Endothelial cell (in vitro differentiated cells): ENCODE data around the gene CAT. TPM values are rescaled to one million over a fixed set of nuclear protein-coding genes. Genes with fewer than 3 reads are reported as not detected.

Source experiments
- DNase-seq: peaks from one replicate; pipeline ENCODE4 v3.0.0; 2021; ENCODE audit warnings: low spot score
- H3K27ac Mint-ChIP-seq: one replicate; pipeline ENCODE4 v1.8.0; 2021; ENCODE audit warnings: mixed read lengths, inconsistent platforms; ENCODE audit not compliant: unreplicated experiment
- H3K27me3 Mint-ChIP-seq: one replicate; pipeline ENCODE4 v1.8.0; 2021; ENCODE audit warnings: mild to moderate bottlenecking, moderate library complexity, mixed read lengths, inconsistent platforms; ENCODE audit not compliant: unreplicated experiment
- H3K36me3 Mint-ChIP-seq: one replicate; pipeline ENCODE4 v1.8.0; 2021; ENCODE audit warnings: mild to moderate bottlenecking, low read depth, mixed read lengths, inconsistent platforms; ENCODE audit not compliant: unreplicated experiment
- H3K4me1 Mint-ChIP-seq: one replicate; pipeline ENCODE4 v1.8.0; 2021; ENCODE audit warnings: mild to moderate bottlenecking, mixed read lengths, inconsistent platforms; ENCODE audit not compliant: unreplicated experiment
- H3K4me3 Mint-ChIP-seq: one replicate; pipeline ENCODE4 v1.8.0; 2021; ENCODE audit warnings: mild to moderate bottlenecking, mixed read lengths, inconsistent platforms; ENCODE audit not compliant: unreplicated experiment
- H3K9me3 Mint-ChIP-seq: one replicate; pipeline ENCODE4 v1.8.0; 2021; ENCODE audit warnings: mixed read lengths, inconsistent platforms; ENCODE audit not compliant: unreplicated experiment
- total RNA-seq: library from RNA; stranded (reverse); fragmentation: NEBNext Ultra II Directional; extraction: Animal tissue kit (Norgen Biotek cat#: 25700); gene quantifications from one replicate; pipeline ENCODE4 v1.2.1, GENCODE V29; 2021; ENCODE audit not compliant: unreplicated experiment
- TF ChIP-seq, protein P1 (sequence below): fragments of 200-600 bp; sonication (generic); IDR thresholded peaks from one replicate; pipeline ENCODE4 v1.5.0; 2021; ENCODE audit warnings: antibody characterized with exemption; ENCODE audit not compliant: unreplicated experiment

CAT gene
- total RNA-seq, 1 donor from 2014 or later = 30.2 TPM

GRCh38 chr11:34407121-34407813, 31.5 kb upstream of the CAT start:
- Mint-ChIP-seq H3K27ac (no peak overlapping the region), H3K4me3 (no peak overlapping the region), H3K4me1 (no peaks in the 10 kb centered on the region), H3K36me3 (no peaks in the 10 kb centered on the region), H3K27me3 (no peaks in the 10 kb centered on the region), H3K9me3 (no peaks in the 10 kb centered on the region)
- no peak for DNase-seq
- TF ChIP-seq, protein P1, sequence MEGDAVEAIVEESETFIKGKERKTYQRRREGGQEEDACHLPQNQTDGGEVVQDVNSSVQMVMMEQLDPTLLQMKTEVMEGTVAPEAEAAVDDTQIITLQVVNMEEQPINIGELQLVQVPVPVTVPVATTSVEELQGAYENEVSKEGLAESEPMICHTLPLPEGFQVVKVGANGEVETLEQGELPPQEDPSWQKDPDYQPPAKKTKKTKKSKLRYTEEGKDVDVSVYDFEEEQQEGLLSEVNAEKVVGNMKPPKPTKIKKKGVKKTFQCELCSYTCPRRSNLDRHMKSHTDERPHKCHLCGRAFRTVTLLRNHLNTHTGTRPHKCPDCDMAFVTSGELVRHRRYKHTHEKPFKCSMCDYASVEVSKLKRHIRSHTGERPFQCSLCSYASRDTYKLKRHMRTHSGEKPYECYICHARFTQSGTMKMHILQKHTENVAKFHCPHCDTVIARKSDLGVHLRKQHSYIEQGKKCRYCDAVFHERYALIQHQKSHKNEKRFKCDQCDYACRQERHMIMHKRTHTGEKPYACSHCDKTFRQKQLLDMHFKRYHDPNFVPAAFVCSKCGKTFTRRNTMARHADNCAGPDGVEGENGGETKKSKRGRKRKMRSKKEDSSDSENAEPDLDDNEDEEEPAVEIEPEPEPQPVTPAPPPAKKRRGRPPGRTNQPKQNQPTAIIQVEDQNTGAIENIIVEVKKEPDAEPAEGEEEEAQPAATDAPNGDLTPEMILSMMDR = no peak

- Mint-ChIP-seq H3K4me1 (no peaks in the 10 kb centered on the region), H3K36me3 (no peaks in the 10 kb centered on the region), H3K4me3 (no peak overlapping the region), H3K9me3 (no peaks in the 10 kb centered on the region), H3K27me3 (no peaks in the 10 kb centered on the region), H3K27ac (no peak overlapping the region)
- TF ChIP-seq, protein P1 = no peak
- no peak for DNase-seq
Observed at GRCh38 chr11:34408580-34409172, 30.1 kb upstream of the CAT start.

DNA sequence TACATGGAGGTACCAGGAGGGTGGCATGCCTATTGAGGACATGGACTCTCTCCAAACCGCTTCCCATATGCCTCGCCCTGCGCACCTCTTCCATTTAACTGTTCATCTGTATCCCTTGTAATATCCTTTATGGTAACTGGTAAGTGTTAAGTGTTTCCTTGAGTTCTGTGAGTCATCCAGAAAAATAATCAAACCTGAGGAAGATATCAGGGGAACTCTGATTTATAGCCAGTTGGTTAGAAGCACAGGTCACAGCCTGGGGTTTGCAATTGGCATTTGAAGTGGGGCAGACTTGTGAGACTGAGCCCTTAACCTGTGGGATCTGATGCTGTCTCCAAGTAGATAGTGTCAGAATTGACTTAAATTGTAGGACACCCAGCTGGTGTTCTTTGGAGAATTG, 27.6 kb upstream of the CAT start:
- H3K36me3 Mint-ChIP-seq = no peaks in the 10 kb centered on the region
- no peak for DNase-seq
- H3K4me1 Mint-ChIP-seq = no peaks in the 10 kb centered on the region
- TF ChIP-seq, protein P1 = no peak
- no peaks in the 10 kb centered on the region for H3K9me3 Mint-ChIP-seq
- no peak overlapping the region for H3K27ac Mint-ChIP-seq
- peaks cover 2% of the 10 kb centered on the region for H3K27me3 Mint-ChIP-seq
- H3K4me3 Mint-ChIP-seq = no peak overlapping the region

- DNase-seq = no peak
- no peaks in the 10 kb centered on the region for H3K9me3 Mint-ChIP-seq
Observed at GRCh38 chr11:34411791-34412190, 26.9 kb upstream of the CAT start.

DNA sequence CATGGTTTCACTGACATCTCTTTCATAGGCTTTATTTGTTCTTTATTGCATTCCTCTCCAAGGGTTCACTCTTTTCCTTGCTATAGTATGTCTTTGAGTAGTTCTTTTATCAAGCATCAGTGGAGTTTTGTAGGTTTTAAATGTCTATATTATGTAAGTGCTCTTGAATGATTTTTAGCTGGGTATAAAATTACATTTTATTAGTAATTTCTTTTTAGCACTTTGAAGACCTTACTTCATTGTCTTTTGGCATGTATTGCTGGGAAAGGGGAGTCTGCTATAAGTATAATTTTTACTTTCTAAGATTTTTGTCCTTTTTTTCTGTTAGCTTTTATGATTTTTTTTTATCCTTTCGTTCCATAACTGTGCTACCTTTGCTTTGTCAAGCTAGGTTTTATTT, 25.5 kb upstream of the CAT start:
- no peak overlapping the region for H3K4me3 Mint-ChIP-seq
- H3K36me3 Mint-ChIP-seq = no peaks in the 10 kb centered on the region
- no peak for DNase-seq
- H3K27ac Mint-ChIP-seq = no peak overlapping the region
- TF ChIP-seq, protein P1 = no peak
- H3K9me3 Mint-ChIP-seq = no peaks in the 10 kb centered on the region
- peaks cover 3% of the 10 kb centered on the region for H3K4me1 Mint-ChIP-seq
- peaks cover 2% of the 10 kb centered on the region for H3K27me3 Mint-ChIP-seq

More at GRCh38 chr11:34411791-34412190, 26.9 kb upstream of the CAT start:
- H3K36me3 Mint-ChIP-seq = no peaks in the 10 kb centered on the region
- no peak overlapping the region for H3K4me3 Mint-ChIP-seq
- H3K27ac Mint-ChIP-seq = no peak overlapping the region
- TF ChIP-seq, protein P1 = no peak
- H3K4me1 Mint-ChIP-seq = no peaks in the 10 kb centered on the region
- peaks cover 2% of the 10 kb centered on the region for H3K27me3 Mint-ChIP-seq
